ENCODE results near the gene PTAFR.

The PTAFR gene

GRCh38 chr1:28132171-28133167 is 44.0 kb downstream of the PTAFR start:
- Histone ChIP-seq H3K79me1 (ENCODE audit: low read length) (no peaks in the 10 kb centered on the region), H2BK120ac (ENCODE audit: low read depth, low read length) (no peak overlapping the region), H3K23ac (ENCODE audit: low read length) (no peak overlapping the region), H3K27ac (ENCODE audit: low read depth, low read length) (no peak overlapping the region), H4K5ac (ENCODE audit: low read length) (no peak overlapping the region), H2AK5ac (ENCODE audit: low read length) (no peak overlapping the region), H3K4me3 (ENCODE audit: low read length) (no peak overlapping the region), H3K18ac (ENCODE audit: low read length) (no peak overlapping the region), H3K9ac (ENCODE audit: low read length) (no peak overlapping the region), H3K36me3 (ENCODE audit: control insufficient read depth, insufficient read depth, low read length) (no peaks in the 10 kb centered on the region), H3K27me3 (ENCODE audit: insufficient read depth, low read length, poor library complexity) (no peaks in the 10 kb centered on the region), H3K79me2 (ENCODE audit: control insufficient read depth, insufficient read depth, low read length) (no peaks in the 10 kb centered on the region), H3K56ac (ENCODE audit: low read length) (no peak overlapping the region), H4K8ac (ENCODE audit: low read depth, low read length) (no peak overlapping the region), H3K4ac (ENCODE audit: low read depth, low read length) (no peak overlapping the region), H3K4me2 (ENCODE audit: low read length) (no peak overlapping the region), H2BK15ac (replicated peaks; ENCODE audit: low read depth) (no peak overlapping the region), H2BK5ac (ENCODE audit: low read length) (no peak overlapping the region), H3K4me1 (ENCODE audit: control insufficient read depth, low read depth, low read length) (no peaks in the 10 kb centered on the region)
- no peak for DNase-seq
- WGBS (ENCODE audit: extremely low coverage, insufficient coverage, low lambda C conversion rate): no CpG with 5 or more reads among the region's 11 CpGs

GRCh38 chr1:28130901-28131300 is 45.6 kb downstream of the PTAFR start:
- Histone ChIP-seq H2BK15ac (replicated peaks; ENCODE audit: low read depth) (no peak overlapping the region), H3K36me3 (ENCODE audit: control insufficient read depth, insufficient read depth, low read length) (no peaks in the 10 kb centered on the region), H3K9ac (ENCODE audit: low read length) (no peak overlapping the region), H3K4ac (ENCODE audit: low read depth, low read length) (no peak overlapping the region), H3K18ac (ENCODE audit: low read length) (no peak overlapping the region), H2BK120ac (ENCODE audit: low read depth, low read length) (no peak overlapping the region), H3K27ac (ENCODE audit: low read depth, low read length) (no peak overlapping the region), H4K8ac (ENCODE audit: low read depth, low read length) (no peak overlapping the region), H3K79me1 (ENCODE audit: low read length) (no peaks in the 10 kb centered on the region), H3K79me2 (ENCODE audit: control insufficient read depth, insufficient read depth, low read length) (no peaks in the 10 kb centered on the region), H2BK5ac (ENCODE audit: low read length) (no peak overlapping the region), H3K27me3 (ENCODE audit: insufficient read depth, low read length, poor library complexity) (no peaks in the 10 kb centered on the region), H3K23ac (ENCODE audit: low read length) (no peak overlapping the region), H3K4me2 (ENCODE audit: low read length) (no peak overlapping the region), H3K56ac (ENCODE audit: low read length) (no peak overlapping the region), H2AK5ac (ENCODE audit: low read length) (no peak overlapping the region), H3K4me3 (ENCODE audit: low read length) (no peak overlapping the region), H4K5ac (ENCODE audit: low read length) (no peak overlapping the region), H3K4me1 (ENCODE audit: control insufficient read depth, low read depth, low read length) (no peaks in the 10 kb centered on the region)
- WGBS (ENCODE audit: extremely low coverage, insufficient coverage, low lambda C conversion rate): no CpG with 5 or more reads among the region's 6 CpGs
- DNase-seq: no peak

DNA sequence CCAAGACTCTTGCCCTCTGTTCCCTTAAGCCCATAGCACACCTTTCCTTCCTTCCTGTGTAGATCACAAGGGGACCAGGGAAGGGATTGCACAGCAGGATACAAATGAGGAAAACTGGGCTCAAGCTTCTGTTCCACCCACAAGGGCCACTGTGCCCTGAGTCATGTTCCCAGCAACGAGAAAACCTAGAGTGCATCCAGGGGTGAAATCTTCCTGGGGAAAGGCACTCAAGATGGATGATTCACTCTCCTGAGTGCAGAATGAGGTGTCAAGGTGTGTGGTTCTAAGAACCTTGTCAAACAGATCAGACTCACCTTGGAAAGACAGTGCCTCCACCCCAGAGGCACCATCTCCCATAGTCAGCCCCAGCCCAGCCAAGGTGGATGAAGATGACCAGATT is 47.3 kb downstream of the PTAFR start:
- Histone ChIP-seq H3K79me1 (ENCODE audit: low read length) (no peaks in the 10 kb centered on the region), H3K4me3 (ENCODE audit: low read length) (no peak overlapping the region), H4K5ac (ENCODE audit: low read length) (no peak overlapping the region), H3K9ac (ENCODE audit: low read length) (no peak overlapping the region), H3K79me2 (ENCODE audit: control insufficient read depth, insufficient read depth, low read length) (no peaks in the 10 kb centered on the region), H3K4me1 (ENCODE audit: control insufficient read depth, low read depth, low read length) (no peaks in the 10 kb centered on the region), H3K27ac (ENCODE audit: low read depth, low read length) (no peak overlapping the region), H3K23ac (ENCODE audit: low read length) (no peak overlapping the region), H4K8ac (ENCODE audit: low read depth, low read length) (no peak overlapping the region), H2BK5ac (ENCODE audit: low read length) (no peak overlapping the region), H3K56ac (ENCODE audit: low read length) (no peak overlapping the region), H2AK5ac (ENCODE audit: low read length) (no peak overlapping the region), H3K4ac (ENCODE audit: low read depth, low read length) (no peak overlapping the region), H3K27me3 (ENCODE audit: insufficient read depth, low read length, poor library complexity) (no peaks in the 10 kb centered on the region), H3K18ac (ENCODE audit: low read length) (no peak overlapping the region), H3K36me3 (ENCODE audit: control insufficient read depth, insufficient read depth, low read length) (no peaks in the 10 kb centered on the region), H3K4me2 (ENCODE audit: low read length) (no peak overlapping the region), H2BK15ac (replicated peaks; ENCODE audit: low read depth) (no peak overlapping the region), H2BK120ac (ENCODE audit: low read depth, low read length) (no peak overlapping the region)
- no peak for DNase-seq
- WGBS (ENCODE audit: extremely low coverage, insufficient coverage, low lambda C conversion rate): no CpG with 5 or more reads among the region's 1 CpG

DNA sequence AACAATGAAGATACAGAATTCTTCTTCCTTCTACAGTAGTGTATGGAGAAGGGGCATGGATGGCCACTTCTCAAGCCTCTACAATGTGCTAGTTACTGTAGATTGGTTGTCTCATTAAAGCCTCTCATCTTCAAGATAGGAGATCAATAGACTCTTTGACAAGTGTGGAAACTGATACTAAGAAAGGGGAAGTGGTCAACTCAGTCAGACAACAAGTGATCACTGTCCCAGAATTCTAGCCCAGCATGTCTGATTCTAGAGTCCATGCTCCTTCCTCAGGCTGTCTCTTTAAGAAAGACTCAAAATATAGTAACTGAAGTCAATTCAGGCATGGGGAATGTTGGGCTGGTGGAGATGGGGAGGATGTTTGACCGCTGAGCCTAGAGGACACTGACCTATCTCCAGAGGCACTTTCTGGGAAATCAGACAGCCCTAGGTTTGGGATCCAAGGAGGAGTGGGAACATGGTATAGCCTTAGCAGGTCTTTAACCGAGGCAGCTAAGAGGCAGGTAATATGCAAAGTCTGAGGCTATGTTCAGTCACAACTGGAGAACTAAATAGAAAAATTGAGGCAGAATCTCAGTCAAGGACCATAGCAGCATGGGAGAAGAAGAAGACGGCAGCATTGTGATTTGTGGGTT is 48.8 kb downstream of the PTAFR start:
- Histone ChIP-seq H3K4ac (ENCODE audit: low read depth, low read length) (no peak overlapping the region), H3K18ac (ENCODE audit: low read length) (no peak overlapping the region), H2BK120ac (ENCODE audit: low read depth, low read length) (no peak overlapping the region), H3K56ac (ENCODE audit: low read length) (no peak overlapping the region), H3K4me3 (ENCODE audit: low read length) (no peak overlapping the region), H3K4me2 (ENCODE audit: low read length) (no peak overlapping the region), H3K79me1 (ENCODE audit: low read length) (no peaks in the 10 kb centered on the region), H2AK5ac (ENCODE audit: low read length) (no peak overlapping the region), H2BK15ac (replicated peaks; ENCODE audit: low read depth) (no peak overlapping the region), H3K4me1 (ENCODE audit: control insufficient read depth, low read depth, low read length) (no peaks in the 10 kb centered on the region), H3K23ac (ENCODE audit: low read length) (no peak overlapping the region), H3K79me2 (ENCODE audit: control insufficient read depth, insufficient read depth, low read length) (no peaks in the 10 kb centered on the region), H3K27me3 (ENCODE audit: insufficient read depth, low read length, poor library complexity) (no peaks in the 10 kb centered on the region), H2BK5ac (ENCODE audit: low read length) (no peak overlapping the region), H3K27ac (ENCODE audit: low read depth, low read length) (no peak overlapping the region), H3K9ac (ENCODE audit: low read length) (no peak overlapping the region), H4K8ac (ENCODE audit: low read depth, low read length) (no peak overlapping the region), H4K5ac (ENCODE audit: low read length) (no peak overlapping the region), H3K36me3 (ENCODE audit: control insufficient read depth, insufficient read depth, low read length) (no peaks in the 10 kb centered on the region)
- no peak for DNase-seq
- no CpG with 5 or more reads among the region's 3 CpGs for WGBS (ENCODE audit: extremely low coverage, insufficient coverage, low lambda C conversion rate)

- H4K5ac ChIP-seq (ENCODE audit: low read length): no peak overlapping the region
- no peak overlapping the region for H2BK5ac ChIP-seq (ENCODE audit: low read length)
- H2AK5ac ChIP-seq (ENCODE audit: low read length): no peak overlapping the region
- H4K8ac ChIP-seq (ENCODE audit: low read depth, low read length): no peak overlapping the region
- no peaks in the 10 kb centered on the region for H3K4me1 ChIP-seq (ENCODE audit: control insufficient read depth, low read depth, low read length)
- no peak overlapping the region for H3K27ac ChIP-seq (ENCODE audit: low read depth, low read length)
- H3K4me3 ChIP-seq (ENCODE audit: low read length): no peak overlapping the region
- no peak overlapping the region for H2BK120ac ChIP-seq (ENCODE audit: low read depth, low read length)
- no peak overlapping the region for H3K23ac ChIP-seq (ENCODE audit: low read length)
- H3K36me3 ChIP-seq (ENCODE audit: control insufficient read depth, insufficient read depth, low read length): no peaks in the 10 kb centered on the region
- no peak overlapping the region for H3K9ac ChIP-seq (ENCODE audit: low read length)
- no peak for DNase-seq
- H3K4ac ChIP-seq (ENCODE audit: low read depth, low read length): no peak overlapping the region
- no peak overlapping the region for H2BK15ac ChIP-seq (replicated peaks; ENCODE audit: low read depth)
- no peaks in the 10 kb centered on the region for H3K27me3 ChIP-seq (ENCODE audit: insufficient read depth, low read length, poor library complexity)
- no peaks in the 10 kb centered on the region for H3K79me2 ChIP-seq (ENCODE audit: control insufficient read depth, insufficient read depth, low read length)
- H3K79me1 ChIP-seq (ENCODE audit: low read length): no peaks in the 10 kb centered on the region
- H3K4me2 ChIP-seq (ENCODE audit: low read length): no peak overlapping the region
- no peak overlapping the region for H3K56ac ChIP-seq (ENCODE audit: low read length)
- no CpG with 5 or more reads among the region's 5 CpGs for WGBS (ENCODE audit: extremely low coverage, insufficient coverage, low lambda C conversion rate)
- H3K18ac ChIP-seq (ENCODE audit: low read length): no peak overlapping the region
Observed at GRCh38 chr1:28126783-28127490, 49.6 kb downstream of the PTAFR start.
